ENCODE results near the gene PTMA. TPM values are rescaled to one million over a fixed set of nuclear protein-coding genes. Genes with fewer than 3 reads are reported as not detected.

PTMA gene
- total and polyA plus RNA-seq, 9 of the 15 experiments (the other 6 are each of a cell fraction or from before 2014, with no cell fraction given): 429 to 2,322 (median 1,578) TPM

- TF ChIP-seq ZBTB11 (CRISPR knock-in tag; IDR thresholded peaks at IDR 0.05): no peak; a peak in 1 of 6 replicates
- no peak for TF ChIP-seq MCM7 (IDR thresholded peaks at IDR 0.05)
- 0 out of 2 replicates have a peak, but pooled peaks have one; percentile 26 for TF ChIP-seq EGR1 (conservative IDR thresholded peaks at IDR 0.05)
- no peak for TF ChIP-seq TRIM24 (IDR thresholded peaks at IDR 0.05)
- peak; percentile 29; the same call in 1 of the 2 replicates for TF ChIP-seq ETV5 (CRISPR knock-in tag; IDR thresholded peaks at IDR 0.05; ENCODE audit: low read depth)
- no peak for TF ChIP-seq ZBTB43 (CRISPR knock-in tag; IDR thresholded peaks at IDR 0.05)
- 0 out of 2 replicates have a peak, but pooled peaks have one; percentile 22 for TF ChIP-seq BHLHE40 (IDR thresholded peaks at IDR 0.05; ENCODE audit: low read length)
- TF ChIP-seq POLR3A (IDR thresholded peaks at IDR 0.05; ENCODE audit: borderline replicate concordance, extremely low read depth, insufficient read depth, insufficient read length): no peak
- TF ChIP-seq PML (IDR thresholded peaks at IDR 0.05; ENCODE audit: low read length): no peak; the same call in 1 of the 2 replicates
- TF ChIP-seq FUS (optimal IDR thresholded peaks at IDR 0.05; ENCODE audit: low read depth, low read length): no peak
- no peak for TF ChIP-seq NR4A1 (CRISPR knock-in tag; IDR thresholded peaks at IDR 0.05)
- peak; percentile 78; the same call in 1 of the 2 replicates for TF ChIP-seq NR4A1 (tag; IDR thresholded peaks at IDR 0.05)
- TF ChIP-seq MAX (CRISPR knock-in tag; IDR thresholded peaks at IDR 0.05): peak; percentile 74
- TF ChIP-seq THRA (IDR thresholded peaks at IDR 0.05): no peak
- no peak for TF ChIP-seq KDM1A (IDR thresholded peaks at IDR 0.05)
- TF ChIP-seq ZNF436 (CRISPR knock-in tag; IDR thresholded peaks at IDR 0.05): no peak
- TF ChIP-seq AFF4 (CRISPR knock-in tag; IDR thresholded peaks at IDR 0.05): peak; percentile 83; the same call in 1 of the 2 replicates
Measured at GRCh38 chr2:231706731-231707624, 1.3 kb upstream of the PTMA start (continued).

Data from K562 (cell line).